NOMO-1 treated with DMSO at 0.1 percent for 48 hours (cell line): ENCODE measurements around the gene UBL3.

Source experiments
- DNase-seq: peaks from one replicate; lab custom pipeline; 2025; ENCODE audit not compliant: unreplicated experiment; lab: John Stamatoyannopoulos, UW

UBL3 gene

DNA sequence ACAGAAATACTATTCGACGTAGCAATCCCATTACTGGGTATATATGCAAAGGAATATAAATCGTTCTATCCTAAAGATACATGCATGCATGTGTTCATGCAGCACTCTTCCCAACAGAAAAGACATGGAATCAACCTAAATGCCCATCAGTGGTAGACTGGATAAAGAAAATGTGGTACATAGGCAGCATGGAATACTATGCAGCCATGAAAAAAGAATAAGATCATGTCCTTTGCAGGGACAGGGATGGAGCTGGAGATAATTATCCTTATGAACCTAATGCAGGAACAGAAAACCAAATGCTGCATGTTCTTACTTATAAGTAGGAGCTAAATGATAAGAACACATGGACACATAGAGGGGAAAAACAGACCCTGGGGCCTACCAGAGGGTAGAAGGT lies 89.3 kb downstream of the UBL3 start:
- DNase-seq = no peak

DNA sequence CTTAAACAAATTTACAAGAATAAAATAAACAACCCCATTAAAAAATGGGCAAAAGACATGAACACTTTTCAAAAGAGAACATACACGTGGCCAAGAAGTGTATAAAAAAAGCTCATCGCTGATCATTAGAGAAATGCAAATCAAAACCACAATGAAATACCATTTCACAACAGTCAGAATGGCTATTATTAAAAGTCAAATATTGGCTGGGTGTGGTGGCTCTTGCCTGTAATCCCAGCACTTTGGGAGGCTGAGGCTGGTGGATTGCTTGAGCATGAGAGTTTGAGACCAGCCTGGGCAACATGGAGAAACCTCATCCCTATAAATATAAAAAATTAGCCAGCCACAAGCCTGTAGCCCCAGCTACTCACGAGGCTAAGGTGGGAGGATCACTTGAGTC lies 89.9 kb downstream of the UBL3 start:
- DNase-seq = no peak

DNA sequence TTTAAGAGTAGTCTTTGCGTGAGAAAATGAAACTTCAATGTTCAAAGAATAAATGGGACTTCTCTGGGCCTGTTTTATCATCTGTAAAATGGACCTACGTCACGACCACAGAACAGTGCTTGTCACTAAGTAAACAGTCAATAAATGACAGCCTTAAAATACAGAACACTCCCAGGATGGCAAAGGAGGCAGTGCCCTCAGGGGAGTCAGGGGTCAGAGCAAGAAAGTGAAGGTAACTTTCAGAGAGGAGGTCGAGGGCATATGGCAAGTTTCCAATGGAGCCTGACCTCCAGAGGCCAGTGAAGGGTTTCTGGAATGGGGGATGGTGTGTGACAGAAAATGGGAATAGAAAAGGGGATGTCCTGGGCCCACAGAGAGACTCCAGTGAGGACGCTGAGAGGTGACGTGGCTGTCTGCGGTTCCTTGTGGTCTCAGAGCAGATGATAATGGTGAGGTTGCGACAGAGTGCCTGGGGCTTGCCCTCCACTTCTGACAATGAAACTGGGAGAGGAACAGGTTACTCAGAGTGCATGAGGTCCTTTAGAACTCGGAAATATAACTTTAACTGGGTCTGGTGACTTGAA lies 91.8 kb downstream of the UBL3 start:
- peak; percentile 99 for DNase-seq

DNA sequence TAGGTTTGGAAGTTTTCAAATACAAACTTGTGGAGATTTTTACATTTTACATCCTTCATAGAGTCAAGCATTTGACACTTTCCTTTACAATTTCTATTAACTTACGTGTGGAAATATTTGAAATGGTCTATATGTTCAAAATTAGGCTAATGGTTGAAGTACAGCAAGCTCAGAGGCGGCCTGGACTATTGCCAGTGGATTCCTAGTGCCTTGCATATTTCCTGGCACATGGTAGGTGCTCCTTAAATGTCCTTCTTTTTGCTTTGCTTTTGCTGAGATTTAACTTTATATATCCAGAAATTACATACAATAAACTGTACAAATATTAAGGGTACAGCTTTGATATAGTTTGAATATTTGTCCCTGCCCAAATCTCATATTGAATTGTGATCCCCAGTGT lies 93.9 kb downstream of the UBL3 start:
- no peak for DNase-seq

DNA sequence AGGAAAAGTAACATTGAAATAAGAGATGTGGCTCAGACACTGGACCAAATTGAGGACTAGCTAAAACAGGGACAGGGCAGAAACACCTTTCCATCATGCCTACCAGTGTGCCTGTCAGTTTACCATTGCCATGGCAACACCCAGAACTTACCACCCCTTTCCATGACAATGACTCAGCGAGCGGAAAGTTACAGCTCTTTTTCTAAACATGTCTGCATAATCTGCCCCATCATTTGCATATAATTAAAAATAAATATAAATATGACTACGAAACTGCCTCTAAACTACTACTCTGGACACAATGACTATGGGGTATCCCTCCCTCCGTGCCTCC lies 96.0 kb downstream of the UBL3 start:
- no peak for DNase-seq

DNA sequence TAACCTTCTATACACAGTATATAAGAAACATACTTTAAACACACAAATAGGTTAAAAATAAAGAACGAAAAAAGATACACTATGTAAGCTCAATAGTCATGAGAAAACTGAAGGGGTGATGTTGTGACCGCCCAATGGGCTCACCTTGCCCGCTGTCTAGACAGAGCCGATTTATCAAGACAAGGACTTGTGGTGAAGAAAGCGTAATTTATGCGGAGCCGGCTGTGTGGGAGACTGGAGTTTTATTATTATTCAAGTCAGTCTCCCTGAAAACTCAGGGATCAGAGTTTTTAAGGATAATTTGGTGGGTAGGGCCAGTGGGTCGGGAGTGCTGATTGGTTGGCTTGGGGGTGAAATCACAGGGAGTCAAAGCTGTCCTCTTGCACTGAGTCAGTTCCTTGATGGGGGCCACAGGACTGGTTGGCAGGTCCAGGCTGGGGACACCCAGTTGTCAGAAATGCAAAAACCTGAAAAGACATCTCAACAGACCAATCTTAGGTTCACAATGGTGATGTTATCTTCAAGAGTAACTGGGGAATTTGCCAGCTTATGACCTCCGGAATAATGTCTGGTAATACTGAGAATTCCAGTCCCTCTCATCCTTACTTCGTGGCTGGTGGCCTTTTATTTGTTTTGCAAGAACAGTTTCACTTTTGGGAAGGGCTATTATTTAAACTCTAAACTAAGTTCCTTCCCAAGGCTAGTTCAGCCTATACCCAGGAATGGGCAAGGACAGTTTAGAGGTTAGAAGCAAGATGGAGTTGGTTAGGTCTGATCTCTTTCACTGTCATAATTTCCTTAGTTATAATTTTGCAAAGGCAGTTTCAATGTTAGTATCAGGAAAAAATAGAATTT lies 96.6 kb downstream of the UBL3 start:
- DNase-seq = no peak

DNA sequence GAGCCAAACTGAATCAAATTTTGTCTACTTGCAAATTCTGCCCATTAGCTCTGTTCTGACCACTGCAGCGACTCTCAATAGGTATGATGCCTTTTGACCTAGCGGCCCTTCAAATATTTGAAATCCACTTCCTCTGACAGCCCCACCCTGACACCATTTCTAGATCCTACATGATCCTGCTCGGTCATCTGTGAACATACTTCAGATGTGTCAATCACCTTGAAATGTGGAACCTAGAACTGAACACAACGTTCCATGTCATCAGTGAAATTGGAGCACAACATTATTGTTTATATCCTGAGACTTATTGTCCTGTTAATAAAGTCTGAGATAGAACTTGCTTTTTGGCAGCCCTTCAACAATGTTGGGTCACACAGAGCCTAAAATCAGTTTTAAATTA lies 98.2 kb downstream of the UBL3 start:
- no peak for DNase-seq

DNA sequence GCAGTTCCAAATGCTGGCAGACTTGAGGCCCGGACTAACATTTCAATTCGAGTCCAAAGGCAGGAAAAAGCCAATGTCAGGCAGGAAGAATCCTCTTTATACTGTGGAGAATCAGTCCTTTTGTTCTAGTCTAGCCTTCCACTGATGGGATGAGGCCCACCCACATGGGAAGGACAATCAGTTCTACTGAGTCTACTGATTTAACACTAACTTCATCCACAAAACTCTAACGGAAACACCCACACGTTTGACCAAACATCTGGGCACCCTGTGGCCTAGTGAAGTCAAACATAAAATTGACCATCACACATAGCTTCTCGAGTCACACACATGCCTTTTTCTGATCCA lies 100.3 kb downstream of the UBL3 start:
- DNase-seq = no peak

DNA sequence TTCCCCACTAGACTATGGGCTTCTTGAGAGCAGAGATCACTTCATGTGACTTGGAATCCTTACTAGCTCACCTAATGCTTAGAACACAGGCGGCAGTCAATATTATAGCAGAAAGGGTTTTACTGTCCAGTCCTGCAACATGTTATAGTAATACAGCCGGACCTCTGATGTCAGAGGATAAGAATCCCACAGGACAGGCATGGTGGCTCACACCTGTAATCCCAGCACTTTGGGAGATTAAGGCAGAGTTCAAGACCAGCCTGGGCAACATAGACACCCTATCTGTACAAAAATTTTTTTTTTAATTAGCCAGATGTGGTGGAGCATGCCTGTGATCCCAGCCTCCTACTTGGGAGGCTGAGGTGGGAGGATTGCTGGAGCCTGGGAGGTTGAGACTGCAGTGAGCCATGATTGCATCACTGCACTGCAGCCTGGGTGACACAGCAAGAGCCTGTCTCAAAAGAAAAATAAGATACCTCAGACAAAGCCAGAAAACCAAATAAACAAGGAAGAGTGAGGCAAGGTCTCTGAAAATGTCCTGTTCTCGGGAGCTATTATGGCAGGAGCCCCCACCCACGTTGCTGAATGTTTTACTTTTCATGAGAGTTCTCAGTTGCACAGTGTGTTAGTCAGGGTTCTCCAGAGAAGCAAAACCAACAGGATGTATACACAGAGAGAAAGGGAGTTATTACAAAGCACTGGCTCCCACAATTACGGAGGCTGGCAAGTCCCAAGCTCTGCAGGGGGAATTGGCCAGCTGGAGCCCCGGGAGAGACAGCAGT lies 100.8 kb downstream of the UBL3 start:
- no peak for DNase-seq

DNA sequence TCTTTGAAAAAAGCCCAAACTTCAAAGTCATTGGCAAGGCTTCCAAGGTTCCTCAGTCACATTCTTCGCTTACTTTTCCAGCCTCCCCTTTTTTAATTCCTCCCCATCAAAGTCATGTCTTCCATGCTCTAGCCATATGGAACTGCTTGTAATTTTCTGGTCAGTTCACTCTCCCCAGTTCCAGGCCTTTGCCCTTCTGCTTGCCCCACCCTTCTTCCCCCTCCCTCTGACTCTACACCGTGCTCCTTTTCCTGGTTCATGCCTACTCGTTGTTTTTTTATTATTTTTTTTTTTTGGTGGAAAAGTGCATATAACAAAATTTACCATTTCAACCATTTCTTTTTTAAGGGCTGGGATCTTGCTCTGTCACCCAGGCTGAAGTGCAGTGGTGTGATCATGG lies 102.3 kb downstream of the UBL3 start:
- no peak for DNase-seq

DNA sequence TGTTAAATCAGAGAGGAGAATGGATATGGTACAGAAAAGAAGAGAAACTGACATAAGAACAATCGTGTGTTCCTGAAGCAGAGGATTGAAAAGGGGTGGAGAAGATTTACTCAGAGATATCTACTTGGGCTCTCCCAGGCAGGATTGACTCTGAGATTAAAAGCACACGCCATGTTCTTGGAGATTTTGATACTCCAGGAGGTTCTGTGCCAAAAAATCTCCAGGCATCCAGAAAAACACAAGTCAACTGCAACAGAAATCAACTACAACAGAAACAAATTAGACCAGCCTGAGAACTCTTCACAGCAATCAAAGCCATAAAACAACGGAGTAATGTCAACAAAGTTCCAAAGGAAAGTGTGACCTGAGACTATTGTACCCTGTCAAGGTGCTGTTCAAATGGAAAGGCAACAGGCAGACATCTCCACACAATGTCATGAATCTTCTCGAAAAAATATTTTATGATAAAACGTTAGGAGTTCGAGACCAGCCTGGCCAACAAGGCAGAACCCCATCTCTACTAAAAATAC lies 104.2 kb downstream of the UBL3 start:
- no peak for DNase-seq

DNA sequence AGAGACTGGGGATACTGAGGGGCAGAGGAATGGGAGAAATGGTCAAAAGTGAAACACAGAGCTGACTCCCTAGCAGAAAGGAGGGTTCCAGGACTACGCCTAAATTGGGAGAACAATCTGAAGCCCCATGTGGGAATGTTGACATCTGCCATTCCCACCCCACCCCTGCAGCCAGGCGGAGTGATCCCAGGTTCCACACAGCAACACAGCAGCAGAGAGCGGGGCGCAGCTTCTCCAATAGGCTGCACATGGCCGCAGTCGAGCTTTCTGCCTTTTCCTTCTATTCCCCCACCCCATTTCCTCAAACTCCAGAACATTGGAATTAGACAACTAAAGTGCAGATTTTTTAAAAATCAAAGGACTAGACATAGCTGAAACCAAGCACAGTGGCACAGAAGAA lies 104.7 kb downstream of the UBL3 start:
- no peak for DNase-seq

DNA sequence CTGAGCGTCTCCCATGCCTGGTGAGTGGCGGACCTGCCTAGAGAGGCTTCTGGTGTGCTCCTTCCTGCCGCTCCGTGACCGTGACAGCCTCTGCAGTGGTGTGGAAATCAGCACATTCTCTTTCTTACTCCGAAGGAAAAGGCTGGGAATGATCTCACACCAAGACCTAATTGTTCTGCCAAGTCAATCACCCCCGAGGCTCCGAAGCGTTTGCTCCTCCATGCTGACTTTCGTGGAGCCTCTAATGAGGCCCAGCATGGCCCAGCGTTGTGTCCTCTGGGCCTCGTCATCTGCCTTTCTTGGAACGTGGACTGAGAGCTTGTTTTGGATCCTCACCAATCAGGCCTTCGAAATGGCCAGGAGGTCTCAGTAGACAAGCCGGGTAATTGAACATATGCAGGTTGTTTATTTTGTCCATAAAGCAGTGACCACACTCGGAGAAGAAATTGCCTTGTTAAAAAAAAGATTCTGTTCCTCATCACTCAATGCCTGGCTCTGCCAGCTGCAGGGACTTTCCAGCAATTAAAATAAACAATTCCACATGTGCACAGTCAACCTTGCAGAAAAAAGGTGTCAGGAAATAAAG lies 107.1 kb downstream of the UBL3 start:
- no peak for DNase-seq

DNA sequence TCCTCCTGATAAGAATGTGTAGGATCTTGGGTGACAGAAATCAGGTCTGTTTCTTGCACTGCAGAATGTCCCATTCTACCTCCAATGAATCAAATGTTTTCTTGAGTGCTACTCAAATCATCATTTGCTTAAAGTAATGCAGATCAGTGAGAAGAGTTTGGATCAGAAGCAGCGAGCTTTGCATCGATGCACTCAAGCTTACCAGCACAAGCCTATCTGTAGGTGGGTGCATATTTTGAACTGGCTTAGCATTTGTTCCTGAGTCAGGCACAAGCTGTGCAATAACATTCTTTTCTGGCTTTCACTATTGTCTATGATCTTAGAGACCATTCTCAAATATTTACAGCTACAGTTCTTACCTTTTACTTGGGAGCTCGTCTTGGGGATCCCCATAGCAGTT lies 109.5 kb downstream of the UBL3 start:
- no peak for DNase-seq

DNA sequence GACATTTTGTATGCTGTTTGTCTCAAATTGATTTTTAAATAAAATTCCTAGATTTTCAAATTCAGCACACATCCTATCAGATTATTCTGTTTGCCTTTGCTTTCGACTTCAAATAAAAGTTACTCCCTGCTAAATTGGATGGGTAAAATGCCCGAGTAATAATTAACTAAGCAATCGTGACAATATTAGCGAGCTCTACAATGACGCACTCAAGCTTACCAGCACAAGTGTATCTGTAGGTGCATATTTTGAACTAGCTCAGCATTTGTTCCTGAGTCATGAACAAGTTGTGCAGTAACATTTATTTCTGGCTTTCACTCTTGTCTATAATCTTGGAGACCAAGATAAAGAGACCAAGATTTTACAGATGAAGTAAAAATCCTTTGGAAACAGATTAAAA lies 113.4 kb downstream of the UBL3 start:
- DNase-seq = no peak

DNA sequence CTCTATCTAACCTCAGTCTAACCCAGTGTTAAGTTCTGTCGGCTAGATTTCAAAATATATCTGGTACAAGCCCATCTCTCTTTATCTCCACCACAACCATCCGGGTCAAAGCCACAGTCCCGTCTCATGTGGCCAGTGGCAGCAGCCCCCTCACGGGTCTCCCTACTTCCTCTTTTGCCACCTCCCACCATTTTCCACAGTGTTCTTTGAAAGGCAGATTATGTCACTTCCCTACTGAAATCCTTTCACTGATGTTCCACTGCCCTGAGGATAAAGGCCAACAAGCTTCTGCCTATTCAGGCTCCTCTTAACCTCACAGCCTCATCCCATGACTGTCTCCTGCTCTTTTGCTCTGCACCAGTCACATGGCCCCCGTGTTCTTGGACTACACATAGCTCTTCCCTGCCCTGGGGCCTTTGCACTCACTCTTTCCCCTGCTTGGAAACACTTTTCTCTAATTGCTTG lies 117.2 kb downstream of the UBL3 start:
- peak; percentile 55 for DNase-seq

DNA sequence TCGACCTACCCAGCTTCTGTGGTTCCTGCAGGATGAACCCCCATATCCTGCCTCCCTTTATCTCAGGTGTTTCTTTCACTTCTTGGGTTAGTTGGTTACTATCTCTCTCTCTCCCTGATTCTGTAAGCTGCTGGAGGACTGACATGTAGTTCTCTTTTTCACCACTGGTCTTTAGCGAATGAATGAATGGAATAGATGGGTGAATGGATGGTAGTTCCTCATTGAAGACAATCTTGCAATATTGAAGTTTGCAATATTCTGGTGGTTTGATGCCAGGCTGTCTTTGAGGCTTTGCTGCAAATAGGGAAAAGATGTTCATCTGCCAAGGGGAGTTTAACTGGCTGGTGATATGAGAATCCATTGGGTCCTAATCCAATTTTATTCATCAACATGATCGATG lies 120.2 kb downstream of the UBL3 start:
- DNase-seq = no peak

DNA sequence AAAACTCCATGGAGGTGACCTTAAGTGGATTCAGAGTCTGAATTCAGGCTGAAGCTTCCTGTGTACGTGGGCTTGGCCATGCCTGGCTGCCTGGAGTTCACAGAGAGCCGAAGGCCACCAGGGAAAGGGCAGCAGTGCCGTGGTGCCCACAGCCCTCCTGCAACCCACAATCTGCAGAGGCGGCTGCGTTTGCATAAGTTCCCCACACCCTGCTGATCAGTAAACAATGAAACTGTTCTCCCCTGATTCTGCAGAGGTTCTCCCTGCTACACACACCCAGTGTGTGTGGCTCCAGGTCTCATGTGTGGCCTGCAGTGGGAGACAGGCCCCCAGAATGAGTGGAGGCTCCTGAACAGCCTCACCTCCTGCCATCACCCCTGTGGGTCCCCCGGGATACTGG lies 128.0 kb downstream of the UBL3 start:
- no peak for DNase-seq

DNA sequence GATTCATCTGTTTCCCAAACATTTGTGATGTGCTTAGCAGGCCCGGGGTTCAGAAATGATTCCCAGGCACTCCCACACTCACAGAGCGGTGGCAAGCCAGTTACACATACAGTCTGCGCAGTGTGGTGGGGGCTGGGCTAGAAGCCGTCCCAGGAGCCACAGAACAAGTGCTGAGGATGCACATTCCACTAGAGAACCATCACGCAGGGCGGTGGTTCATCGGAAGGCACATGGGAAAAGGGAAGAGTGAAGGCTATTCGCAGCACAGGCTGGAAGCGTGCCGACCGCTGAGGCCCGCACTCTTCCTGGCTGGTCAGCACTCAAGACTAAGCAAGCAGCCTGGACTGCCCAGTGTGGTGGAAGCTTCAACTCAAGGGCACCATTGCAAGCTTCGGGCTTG lies 128.7 kb downstream of the UBL3 start:
- no peak for DNase-seq

DNA sequence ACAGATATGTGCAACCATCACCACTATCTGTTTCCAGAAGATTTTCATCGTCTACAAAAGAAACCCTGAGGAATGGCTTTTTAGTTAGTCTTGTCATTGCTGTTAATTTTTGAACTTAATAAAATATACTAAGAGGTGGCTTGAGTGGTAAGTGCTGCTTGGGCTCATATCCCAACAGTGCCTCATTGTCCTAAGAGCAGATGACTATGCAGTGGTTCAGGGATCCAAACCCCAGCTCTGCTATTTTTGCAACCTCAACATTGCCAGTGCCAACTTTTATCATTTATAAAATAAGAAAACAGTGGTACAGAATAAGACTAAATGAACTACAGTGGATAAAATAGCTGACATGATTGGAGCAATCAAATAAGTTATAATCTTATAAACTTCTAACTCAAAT lies 131.7 kb downstream of the UBL3 start:
- no peak for DNase-seq

DNA sequence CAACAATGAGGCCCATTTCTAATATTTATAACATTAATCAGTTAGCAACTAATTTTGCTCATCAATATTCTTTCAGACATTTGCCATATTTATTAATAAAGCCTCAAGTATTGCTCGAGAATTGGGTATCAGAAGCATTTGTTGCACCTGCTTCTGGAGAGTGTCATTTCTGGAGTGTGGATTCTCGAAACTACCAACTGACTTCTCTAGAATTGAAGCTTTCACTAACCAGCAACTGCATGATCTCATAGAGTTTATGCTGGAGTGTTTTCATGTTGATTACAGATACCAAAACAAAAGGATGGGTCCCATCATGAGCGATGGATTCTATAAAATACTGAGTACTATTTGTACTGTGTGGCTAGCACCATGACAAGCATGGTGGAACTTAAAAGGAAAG lies 133.9 kb downstream of the UBL3 start:
- no peak for DNase-seq
